Activated T-cell treated with anti-CD3 and anti-CD28 coated beads, Interleukin-2, amount 50 U/mL, for 48 hours (primary cell): ENCODE results near the gene MERTK.
A peak's percentile ranks its signal among the peaks of the same experiment; 100 is the strongest.
"Not testable (repeated sequence)": the region's sequence is repeated elsewhere in the genome, so short reads cannot be mapped to it uniquely, and the experiment has no call there.

Experiments used
- DNase-seq, 2 experiments: peaks; one replicate each; pipeline ENCODE4 v3.0.0-alpha.2; 2020

MERTK gene

DNA sequence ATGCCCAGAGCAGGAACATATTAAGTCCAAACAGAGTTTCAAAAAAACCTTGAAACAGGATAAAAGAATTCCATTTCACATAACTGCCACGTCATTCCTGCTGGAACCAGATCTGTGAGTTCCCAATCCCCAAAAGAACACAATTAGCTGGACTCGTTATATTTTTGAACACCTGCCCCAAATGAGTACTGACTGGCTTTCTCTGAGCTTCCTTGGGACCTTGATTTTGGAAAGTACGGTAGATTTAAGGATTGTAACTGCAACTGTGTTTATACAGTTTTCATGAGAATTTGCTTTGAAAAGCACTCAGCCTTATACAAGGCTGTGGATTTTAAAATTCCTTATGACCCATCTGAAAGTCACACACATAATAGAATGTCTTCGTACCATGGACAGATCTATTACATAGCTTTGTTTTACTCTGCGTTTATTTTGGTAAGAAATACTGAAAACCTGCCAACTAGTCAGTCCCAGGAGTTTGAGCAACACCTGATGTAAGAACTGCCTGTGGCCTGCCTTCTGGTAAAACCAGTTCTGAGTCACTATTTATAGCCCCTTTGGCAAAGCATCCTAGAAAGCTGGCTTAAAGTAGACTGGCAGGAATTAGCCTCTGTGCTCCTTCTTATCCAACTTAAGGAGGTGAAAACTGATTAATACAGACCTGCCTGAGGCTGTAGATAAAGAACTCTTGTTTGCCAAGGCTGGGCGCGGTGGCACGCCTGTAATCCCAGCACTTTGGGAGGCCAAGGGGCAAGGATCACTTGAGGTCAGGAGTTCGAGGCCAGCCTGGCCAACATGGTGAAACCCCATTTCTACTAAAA, 48.1 kb downstream of the MERTK start:
- DNase-seq: no peak

DNA sequence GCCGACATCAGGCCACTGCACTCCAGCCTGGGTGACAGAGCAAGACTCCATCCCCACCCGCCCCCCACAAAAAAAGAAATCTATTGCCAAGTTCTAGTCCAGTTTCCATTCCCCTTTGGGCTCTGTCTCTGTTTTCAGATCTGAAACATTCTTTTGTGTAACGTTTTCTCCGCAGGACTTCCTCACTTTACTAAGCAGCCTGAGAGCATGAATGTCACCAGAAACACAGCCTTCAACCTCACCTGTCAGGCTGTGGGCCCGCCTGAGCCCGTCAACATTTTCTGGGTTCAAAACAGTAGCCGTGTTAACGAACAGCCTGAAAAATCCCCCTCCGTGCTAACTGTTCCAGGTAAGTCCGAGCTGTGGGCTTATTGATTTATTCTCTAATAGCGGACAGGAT, 48.8 kb downstream of the MERTK start:
- DNase-seq: no peak

DNA sequence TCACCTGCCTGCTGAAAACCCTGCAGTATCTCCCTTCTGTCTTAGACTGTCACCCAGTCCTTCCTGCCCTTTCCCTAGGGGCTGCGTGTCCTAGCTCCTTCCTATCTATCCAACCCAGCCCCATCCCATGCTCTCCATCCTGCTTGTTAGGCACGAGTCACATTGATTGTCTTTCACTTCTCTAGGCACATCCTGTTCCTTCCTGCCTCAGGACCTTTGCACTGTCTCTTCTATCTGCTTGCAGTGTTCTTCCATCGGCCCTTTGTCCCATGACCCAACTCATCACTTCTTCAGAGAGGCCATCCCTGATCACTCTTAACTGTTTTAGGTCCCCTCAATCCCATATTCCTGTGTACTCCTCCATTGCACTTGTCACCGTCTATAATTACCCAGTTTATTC, 50.4 kb downstream of the MERTK start:
- no peak for DNase-seq

- no peak for DNase-seq
Measured at GRCh38 chr2:111950236-111950635, 51.8 kb downstream of the MERTK start.

DNA sequence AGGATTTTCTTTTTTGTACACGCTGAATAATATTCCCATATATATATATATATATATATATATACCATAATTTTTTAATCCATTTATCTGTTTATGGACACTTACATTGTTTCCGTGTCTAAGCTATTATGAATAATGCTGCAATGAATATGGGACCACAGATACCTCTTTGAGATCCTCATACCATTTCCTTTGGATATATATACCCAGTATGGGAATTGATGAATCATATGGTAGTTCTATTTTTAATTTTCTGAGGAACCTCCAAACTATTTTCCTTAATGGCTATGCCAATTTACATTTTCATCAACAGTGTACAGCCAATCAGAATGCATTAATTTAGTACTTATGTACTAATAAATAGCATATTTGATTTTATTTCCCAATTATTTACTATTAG, 53.1 kb downstream of the MERTK start:
- DNase-seq: no peak

GRCh38 chr2:111952871-111953452, 54.6 kb downstream of the MERTK start:
- peak; percentile 41 to 46 for DNase-seq

DNA sequence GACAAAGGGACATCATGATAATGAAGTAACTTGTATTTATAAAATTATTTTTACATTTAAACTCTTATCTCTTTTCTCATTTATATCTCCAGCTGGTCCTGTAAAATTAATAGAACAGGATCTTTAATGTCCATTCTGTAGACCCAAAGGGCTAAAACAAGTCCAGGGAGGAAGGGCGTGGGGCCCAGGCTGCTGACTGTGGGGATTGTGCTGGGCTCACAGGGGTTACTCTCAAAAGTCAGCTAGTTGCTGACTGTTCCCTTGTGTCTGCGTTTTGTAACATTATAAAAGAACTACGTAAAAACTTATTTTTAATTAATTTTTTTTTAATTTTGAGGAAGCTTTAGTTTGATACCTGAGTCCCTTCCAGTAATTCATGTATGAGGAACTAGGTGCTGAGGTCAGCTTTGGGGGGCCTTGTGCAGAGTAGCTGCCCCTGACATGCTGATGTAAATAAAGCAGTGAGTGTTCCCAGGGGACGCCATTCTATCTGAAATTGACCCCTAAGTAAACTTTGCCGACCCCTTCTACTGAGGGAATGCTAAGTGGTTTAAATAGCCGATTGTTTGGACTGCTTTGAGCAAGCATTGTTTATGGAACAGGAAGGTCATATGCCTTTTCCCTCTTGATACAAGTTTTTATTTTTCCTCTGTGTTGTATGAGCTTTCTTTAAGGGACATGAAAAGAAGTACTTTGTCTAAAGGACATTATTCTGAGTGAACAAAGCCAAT, 56.4 kb downstream of the MERTK start:
- DNase-seq: no peak

DNA sequence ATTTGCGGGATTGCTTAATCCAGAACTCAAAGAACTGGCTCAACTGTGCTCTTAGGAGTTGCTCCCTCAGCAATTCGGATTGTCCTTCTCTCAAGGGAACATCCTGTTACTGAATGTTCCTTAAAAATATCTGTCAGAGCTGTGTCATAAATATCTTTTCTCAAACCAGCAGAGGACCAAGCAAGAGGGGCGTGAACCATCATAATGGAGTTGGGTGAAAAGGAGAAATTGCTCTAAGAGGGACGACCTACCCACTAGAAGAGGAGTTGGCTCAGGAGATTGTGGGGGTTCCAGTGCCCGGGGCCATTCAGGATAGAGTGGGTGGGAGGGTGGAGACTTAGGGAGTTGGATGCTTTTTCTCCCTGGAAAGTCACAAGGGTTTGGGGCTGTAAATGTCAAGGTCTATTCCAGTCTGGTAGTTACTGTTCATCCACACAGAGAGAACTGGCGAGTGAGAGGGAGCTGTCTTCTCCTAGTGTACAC, 59.5 kb downstream of the MERTK start:
- no peak for DNase-seq

DNA sequence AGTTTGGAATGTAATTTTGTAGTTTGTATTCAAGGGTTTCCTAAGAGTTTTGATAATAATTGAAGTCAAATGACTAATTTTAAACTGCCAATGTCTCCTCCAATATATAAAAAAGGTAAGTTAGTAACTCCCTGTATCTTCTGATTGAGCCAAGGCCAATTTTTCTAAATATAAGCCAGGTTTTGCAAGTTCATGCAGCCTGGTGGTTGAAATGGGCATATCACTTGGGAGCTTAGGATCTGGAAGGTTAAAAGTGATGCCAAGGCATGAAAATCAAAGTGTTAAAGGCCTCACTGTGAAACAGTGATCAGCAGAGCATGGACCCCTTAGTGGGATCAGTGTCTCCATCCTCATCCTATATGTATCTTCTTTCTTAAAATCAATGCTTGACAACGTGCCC, 60.5 kb downstream of the MERTK start:
- no peak for DNase-seq

GRCh38 chr2:111961663-111962062, 63.3 kb downstream of the MERTK start:
- DNase-seq: no peak

GRCh38 chr2:111963086-111963485, 64.7 kb downstream of the MERTK start:
- not testable (repeated sequence) for DNase-seq

DNA sequence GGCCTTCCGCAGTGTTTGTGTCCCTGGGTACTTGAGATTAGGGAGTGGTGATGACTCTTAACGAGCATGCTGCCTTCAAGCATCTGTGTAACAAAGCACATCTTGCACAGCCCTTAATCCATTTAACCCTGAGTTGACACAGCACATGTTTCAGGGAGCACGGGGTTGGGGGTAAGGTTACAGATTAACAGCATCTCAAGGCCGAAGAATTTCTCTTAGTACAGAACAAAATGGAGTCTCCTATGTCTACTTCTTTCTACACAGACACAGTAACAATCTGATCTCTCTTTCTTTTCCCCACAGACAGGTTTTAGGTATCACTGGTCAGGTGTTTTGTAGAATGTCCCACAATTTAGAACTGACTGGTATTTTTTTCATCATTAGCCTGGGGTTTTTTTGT, 65.1 kb downstream of the MERTK start:
- DNase-seq: not testable (repeated sequence)

GRCh38 chr2:111965062-111965461, 66.7 kb downstream of the MERTK start:
- DNase-seq: no peak

GRCh38 chr2:111966241-111966640, 67.8 kb downstream of the MERTK start:
- no peak for DNase-seq

DNA sequence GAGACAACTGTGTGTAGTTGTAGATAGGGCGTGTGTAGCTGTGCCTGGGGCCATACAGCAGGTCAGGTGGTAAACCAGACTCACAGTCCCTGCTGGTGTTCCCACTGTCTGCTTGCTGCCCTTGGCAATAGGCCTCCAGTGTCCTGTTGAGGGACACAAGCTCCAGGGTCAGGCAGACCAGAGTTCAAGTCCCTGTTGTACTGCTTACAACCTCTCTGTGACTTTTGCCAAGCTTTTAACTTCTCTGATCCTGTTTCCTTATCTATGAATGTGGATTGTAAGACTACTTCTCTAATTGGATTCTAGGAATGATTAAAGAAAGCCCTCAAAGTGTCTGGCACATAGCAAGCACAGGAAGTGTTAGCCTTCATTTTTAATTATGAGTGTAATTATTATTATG, 68.6 kb downstream of the MERTK start:
- DNase-seq: no peak

DNA sequence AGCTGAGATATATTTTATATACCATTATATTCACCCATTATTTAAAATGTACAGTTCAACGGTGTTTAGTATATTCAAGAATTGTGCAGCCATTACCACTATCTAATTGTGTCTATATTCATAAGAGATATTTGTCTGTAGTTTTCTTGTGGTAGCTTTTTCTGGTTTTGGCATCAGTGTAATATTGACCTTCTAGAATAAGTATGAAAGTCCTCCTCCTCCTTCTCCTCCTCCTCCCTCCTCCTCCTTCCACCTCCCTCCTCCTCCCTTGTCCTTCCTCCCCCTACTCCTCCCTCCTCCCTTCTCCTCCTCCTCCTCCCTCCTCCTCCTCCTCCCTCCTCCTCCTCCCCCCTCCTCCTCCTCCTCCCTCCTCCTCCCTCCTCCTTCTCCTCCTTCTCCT, 72.0 kb downstream of the MERTK start:
- no peak for DNase-seq

DNA sequence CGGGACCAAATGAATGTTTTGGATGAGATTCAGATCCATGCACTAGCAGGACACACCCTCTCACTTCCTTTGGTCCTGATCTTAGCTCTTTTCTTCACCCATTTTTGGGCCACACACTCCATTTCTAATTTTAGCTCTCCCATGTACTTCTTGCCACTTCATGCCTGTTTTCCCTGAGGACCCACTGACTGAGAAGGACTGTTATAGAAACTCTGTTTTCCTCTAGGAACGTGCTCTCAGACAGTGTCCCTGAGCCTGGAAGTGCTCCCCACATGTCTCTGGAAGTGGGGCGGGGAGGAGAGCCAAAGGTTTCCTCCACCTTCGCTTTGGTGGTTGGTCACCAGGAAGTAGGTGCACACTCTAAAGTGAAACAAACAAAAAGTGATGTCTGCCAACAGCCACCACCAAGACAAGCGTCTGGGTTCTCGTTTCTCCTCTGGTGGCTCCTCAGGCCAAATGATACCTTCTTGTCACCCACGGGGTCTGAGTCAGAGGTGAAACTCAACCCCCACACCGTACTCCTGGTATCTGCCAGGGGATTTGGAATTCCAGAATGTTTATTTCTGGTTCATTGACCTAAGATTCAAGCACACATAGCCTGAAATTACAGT, 74.7 kb downstream of the MERTK start:
- no peak for DNase-seq

- no peak for DNase-seq
Measured at GRCh38 chr2:111973701-111974100, 75.3 kb downstream of the MERTK start.

DNA sequence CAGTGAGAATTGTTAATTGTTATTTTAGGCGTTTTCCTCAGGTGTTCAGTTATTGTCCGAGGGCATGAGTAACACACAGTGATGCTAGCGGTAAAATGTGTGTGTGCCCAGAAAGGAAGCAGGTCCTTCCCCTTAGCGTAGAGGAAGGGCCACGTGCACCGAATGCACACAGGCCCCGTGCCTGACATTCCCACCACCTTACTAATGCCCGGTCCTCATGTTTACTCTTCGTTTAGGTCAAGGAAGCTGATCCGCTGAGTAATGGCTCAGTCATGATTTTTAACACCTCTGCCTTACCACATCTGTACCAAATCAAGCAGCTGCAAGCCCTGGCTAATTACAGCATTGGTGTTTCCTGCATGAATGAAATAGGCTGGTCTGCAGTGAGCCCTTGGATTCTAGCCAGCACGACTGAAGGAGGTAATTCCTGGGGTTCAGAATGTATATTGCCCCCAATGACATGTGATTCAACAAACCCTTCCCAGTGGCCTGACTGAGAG, 76.7 kb downstream of the MERTK start:
- no peak for DNase-seq

- DNase-seq: no peak
Measured at GRCh38 chr2:111975819-111976218, 77.4 kb downstream of the MERTK start.

GRCh38 chr2:111977240-111977639, 78.8 kb downstream of the MERTK start:
- no peak for DNase-seq

- no peak for DNase-seq
Measured at GRCh38 chr2:111978452-111979170, 80.2 kb downstream of the MERTK start.

DNA sequence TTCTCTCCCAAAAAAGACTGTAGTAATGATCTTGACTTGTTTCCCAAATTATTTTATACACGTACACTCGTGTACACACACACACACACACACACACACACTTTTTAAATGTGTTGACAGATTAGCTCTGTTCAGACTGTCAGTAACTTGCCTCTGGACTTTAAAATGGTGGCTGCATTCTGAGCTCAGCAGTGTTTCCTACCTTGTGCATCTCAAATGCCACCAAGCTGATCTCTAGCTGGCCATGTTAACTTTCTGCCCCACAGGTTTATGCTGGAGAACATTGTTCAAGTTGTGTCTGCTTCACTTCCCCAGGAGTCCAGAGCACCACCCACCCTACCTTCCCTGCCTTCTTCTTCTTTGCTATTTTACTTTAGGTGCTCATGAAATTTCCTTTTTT, 83.3 kb downstream of the MERTK start:
- no peak for DNase-seq
